GM21528 (cell line): ENCODE measurements around the gene AFF2.

Experiments
- ATAC-seq: cut with Tn5 transposase; IDR thresholded peaks from one replicate; pipeline ENCODE4 v1.9.1; 2021; ENCODE audit warnings: mild to moderate bottlenecking, moderate library complexity; ENCODE audit not compliant: unreplicated experiment, low FRiP score

The AFF2 gene

GRCh38 chrX:148813967-148814366, 313.6 kb downstream of the AFF2 start:
- no peak for ATAC-seq

- ATAC-seq: no peak
Measured at GRCh38 chrX:148815218-148815961, 315.0 kb downstream of the AFF2 start.

- ATAC-seq: no peak
Measured at GRCh38 chrX:148823986-148824385, 323.6 kb downstream of the AFF2 start.

GRCh38 chrX:148825696-148826095, 325.3 kb downstream of the AFF2 start:
- no peak for ATAC-seq

GRCh38 chrX:148836741-148837140, 336.3 kb downstream of the AFF2 start:
- ATAC-seq: no peak

GRCh38 chrX:148850631-148851030, 350.2 kb downstream of the AFF2 start:
- no peak for ATAC-seq

- no peak for ATAC-seq
Measured at GRCh38 chrX:148854306-148854705, 353.9 kb downstream of the AFF2 start.

GRCh38 chrX:148856505-148856904, 356.1 kb downstream of the AFF2 start:
- ATAC-seq: no peak

- ATAC-seq: no peak
Measured at GRCh38 chrX:148865277-148866210, 365.1 kb downstream of the AFF2 start.

GRCh38 chrX:148867596-148867995, 367.2 kb downstream of the AFF2 start:
- ATAC-seq: no peak

GRCh38 chrX:148871422-148872160, 371.2 kb downstream of the AFF2 start:
- no peak for ATAC-seq

- no peak for ATAC-seq
Measured at GRCh38 chrX:148872161-148872535, 371.7 kb downstream of the AFF2 start.

GRCh38 chrX:148872881-148873280, 372.5 kb downstream of the AFF2 start:
- no peak for ATAC-seq

- no peak for ATAC-seq
Measured at GRCh38 chrX:148874636-148875246, 374.3 kb downstream of the AFF2 start.

- ATAC-seq: no peak
Measured at GRCh38 chrX:148878371-148878770, 378.0 kb downstream of the AFF2 start.

- no peak for ATAC-seq
Measured at GRCh38 chrX:148885203-148885602, 384.8 kb downstream of the AFF2 start.

- ATAC-seq: no peak
Measured at GRCh38 chrX:148893395-148893794, 393.0 kb downstream of the AFF2 start.

GRCh38 chrX:148902581-148902980, 402.2 kb downstream of the AFF2 start:
- ATAC-seq: no peak

GRCh38 chrX:148903176-148903575, 402.8 kb downstream of the AFF2 start:
- no peak for ATAC-seq

- no peak for ATAC-seq
Measured at GRCh38 chrX:148904421-148905111, 404.1 kb downstream of the AFF2 start.
